GM12878 (cell line): Measurements from ENCODE around the gene MAPT. TPM values are rescaled to one million over a fixed set of nuclear protein-coding genes. Genes with fewer than 3 reads are reported as not detected.

Source experiments
- ATAC-seq: fragments of 200-7000 bp; cut with Tn5 transposase; 3 replicates; pipeline ENCODE4 v1.9.1; 2020; ENCODE audit warnings: mild to moderate bottlenecking, moderate library complexity
- BruUV-seq: library from RNA; stranded (reverse); fragments of 400-500 nt; replicated peaks from 2 replicates; lab custom pipeline; 2021; lab: Mats Ljungman, UMichigan
- CTCF ChIA-PET: fragments of 300-600 bp; sonication (Branson Sonifier 250); formaldehyde crosslinking; extraction: SDS; loops from one replicate; lab custom pipeline; 2021; ENCODE audit warnings: inconsistent platforms; lab: Yijun Ruan, JAX
- POLR2A ChIA-PET: fragments of 350-600 bp; formaldehyde crosslinking; extraction: SDS; loops from one replicate; lab custom pipeline; 2021; ENCODE audit warnings: inconsistent platforms; lab: Charles Lee
- RAD21 ChIA-PET: fragments of 300-600 bp; sonication (Branson Sonifier 250); formaldehyde crosslinking; loops from one replicate; lab custom pipeline; 2023; ENCODE audit warnings: antibody characterized with exemption; ENCODE audit not compliant: unreplicated experiment; lab: Charles Lee
- SMC1A ChIA-PET: fragments of 300-600 bp; sonication (Branson Sonifier 250); formaldehyde crosslinking; loops from one replicate; lab custom pipeline; 2023; ENCODE audit not compliant: unreplicated experiment, uncharacterized antibody; lab: Charles Lee
- DNase-seq: peaks from one replicate; pipeline ENCODE4 v3.0.0-alpha.2; 2011; ENCODE audit warnings: low read depth, low spot score
- FAIRE-seq: peaks from 3 replicates; lab custom pipeline; 2011; peaks lifted over from hg19 to GRCh38; lab: Jason Lieb, UNC
- H2AFZ ChIP-seq: 2 replicates; pipeline ENCODE4 v1.6.0; 2011; ENCODE audit warnings: low read depth, low read length, control low read depth; ENCODE audit not compliant: control insufficient read depth
- H3K27ac ChIP-seq: 2 replicates; pipeline ENCODE4 v1.5.1; 2011; ENCODE audit warnings: control low read depth; ENCODE audit not compliant: control insufficient read depth, insufficient read depth
- H3K27me3 ChIP-seq, 2 experiments: replicated peaks in 1 of 2; 2 replicates each; pipeline versions ENCODE4 v1.6.0 to v1.6.1; 2011; ENCODE audit warnings: low read length in 1 of 2; ENCODE audit not compliant: control insufficient read depth in 2 of 2, insufficient read depth in 2 of 2
- H3K36me3 ChIP-seq, 2 experiments: 2 replicates each; pipeline ENCODE4 v1.5.1; 2011; ENCODE audit warnings: low read length in 1 of 2; ENCODE audit not compliant: control insufficient read depth in 2 of 2, insufficient read depth in 2 of 2
- H3K4me1 ChIP-seq: 2 replicates; pipeline ENCODE4 v1.6.1; 2011; ENCODE audit warnings: mild to moderate bottlenecking, low read length, moderate library complexity, mixed read lengths; ENCODE audit not compliant: control insufficient read depth, insufficient read depth
- H3K4me2 ChIP-seq: 2 replicates; pipeline ENCODE4 v1.6.0; 2011; ENCODE audit warnings: control low read depth; ENCODE audit not compliant: control insufficient read depth, insufficient read depth
- H3K4me3 ChIP-seq: fragments of 200-600 bp; sonication (generic); 2 replicates; pipeline ENCODE4 v1.5.1; 2016
- H3K79me2 ChIP-seq: 2 replicates; pipeline ENCODE4 v1.6.0; 2011; ENCODE audit warnings: low read length; ENCODE audit not compliant: control insufficient read depth, insufficient read depth
- H3K9ac ChIP-seq: 2 replicates; pipeline ENCODE4 v1.8.0; 2011; ENCODE audit warnings: low read length, control low read depth, mixed read lengths; ENCODE audit not compliant: control insufficient read depth, insufficient read depth
- H3K9me3 ChIP-seq: replicated peaks from 3 replicates; pipeline ENCODE4 v1.5.1; 2011; ENCODE audit warnings: mild to moderate bottlenecking, low read length; ENCODE audit not compliant: control insufficient read depth, insufficient read depth
- H4K20me1 ChIP-seq: 2 replicates; pipeline ENCODE4 v1.6.0; 2011; ENCODE audit not compliant: control insufficient read depth, insufficient read depth
- CHD2 ChIP-seq: IDR thresholded peaks from 2 replicates; pipeline ENCODE4 v1.6.1; 2011; ENCODE audit warnings: low read depth, low read length, improper control_type of control experiment, borderline replicate concordance
- EGR1 ChIP-seq, 2 experiments: IDR thresholded peaks; 1 replicate in 1 of 2; 2 replicates in 1 of 2; pipeline ENCODE4 v1.6.1; 2011 to 2012; ENCODE audit warnings: low read depth in 2 of 2, low read length in 2 of 2, borderline replicate concordance in 1 of 2, mild to moderate bottlenecking in 1 of 2, moderate library complexity in 1 of 2
- HDAC2 ChIP-seq: fragments of 200-600 bp; sonication (generic); IDR thresholded peaks from 2 replicates; pipeline ENCODE4 v1.6.1; 2017
- WGBS: methylation state at CpG from one replicate; pipeline ENCODE4 v1.1.6; 2016; ENCODE audit warnings: low lambda C conversion rate; ENCODE audit not compliant: insufficient replicate concordance, insufficient coverage; ENCODE audit errors: missing lambda C conversion rate; 5-methylcytosine and 5-hydroxymethylcytosine counted together
- in situ Hi-C: fragments of 300-500 bp; cut with MboI; formaldehyde crosslinking; loops from 9 replicates; pipeline ENCODE4 v1.14.3; 2018; ENCODE audit warnings: mixed read lengths
- intact Hi-C: fragments of 100-400 bp; cut with micrococcal nuclease; formaldehyde crosslinking; loops from one replicate; pipeline ENCODE4 v1.14.2; 2022; ENCODE audit not compliant: unreplicated experiment
- polyA plus RNA-seq, 11 experiments: library from polyadenylated mRNA; depleted of rRNA in 4 of 11; unstranded in 6 of 11; stranded (reverse) in 5 of 11; fragments of >200 nt; fragmentation: Nextera tagmentation in 4 of 11; fragmentation: Illumina TruSeq in 1 of 11; extraction: Ambion mirVana in 4 of 11; extraction: Trizol in 1 of 11; gene quantifications; 1 replicate in 1 of 11; 2 replicates in 10 of 11; pipeline versions ENCODE4 v1.2.1 to v1.2.3, GENCODE V29; 2011 to 2016; ENCODE audit warnings: inconsistent platforms in 2 of 11, missing spikeins in 2 of 11, low read depth in 1 of 11
- total RNA-seq, 4 experiments: library from RNA; depleted of rRNA in 3 of 4; stranded (reverse); fragments of >200 nt in 3 of 4; fragmentation: Illumina TruSeq in 1 of 4; extraction: Trizol in 1 of 4; gene quantifications; 2 replicates each; pipeline versions ENCODE4 v1.2.1 to v1.2.3, GENCODE V29; 2013 to 2021
- TF ChIP-seq, protein P1 (sequence below): fragments of 450-650 bp; IDR thresholded peaks from 2 replicates; pipeline ENCODE4 v1.6.1; 2017; ENCODE audit warnings: mild to moderate bottlenecking, low read depth, inconsistent platforms; ENCODE audit not compliant: poor library complexity, severe bottlenecking

The MAPT gene
- total and polyA plus RNA-seq, 10 of the 15 experiments (the other 5 are each of a cell fraction or from before 2014, with no cell fraction given): under 0.01 to 0.05 (median 0.03) TPM; not detected in 7

DNA sequence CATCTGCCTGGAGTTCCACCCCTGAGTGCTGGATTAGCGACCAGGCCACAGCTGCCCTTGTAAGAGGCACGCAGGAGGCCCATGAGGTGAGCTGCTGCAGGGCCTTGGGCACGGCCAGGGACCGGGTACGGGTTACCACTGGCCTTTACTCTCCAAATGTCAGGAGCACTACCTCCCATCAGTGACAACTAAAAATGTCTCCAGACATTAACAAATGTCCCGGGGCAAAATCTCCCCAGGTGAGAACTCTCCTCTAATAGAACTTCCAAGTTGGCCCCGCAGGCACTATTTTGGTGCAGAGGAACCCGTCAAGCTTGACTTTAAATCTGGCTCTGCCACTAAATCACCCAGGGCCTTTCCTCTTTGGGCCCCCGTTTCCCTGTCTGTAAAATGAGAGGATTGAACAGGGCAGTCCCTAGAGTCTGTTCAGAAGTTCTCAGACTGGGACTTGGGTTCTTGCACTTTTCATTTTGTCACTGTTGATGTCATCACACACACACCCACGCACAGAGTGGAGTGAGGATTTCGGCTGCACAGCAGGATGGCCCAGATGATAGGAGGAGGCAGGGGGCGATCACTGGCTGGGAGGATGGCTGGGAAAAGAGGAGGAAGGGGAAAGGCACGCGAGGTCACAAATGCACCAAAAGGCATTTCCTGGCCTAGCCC lies 24.5 kb upstream of the MAPT start:
- in situ Hi-C loops: no loop called here
- intact Hi-C loops: no loop called here
- BruUV-seq: no TSS peak

More for the DNA sequence above, 24.5 kb upstream of the MAPT start:
- no peaks in the 10 kb centered on the region for H3K36me3 ChIP-seq
- CTCF ChIA-PET: no interaction called here
- H3K27me3 ChIP-seq: peaks cover 0 to 3% of the 10 kb centered on the region in 2 experiments; a peak in 3 of 4 replicates
- no peak overlapping the region for H3K9ac ChIP-seq
- SMC1A ChIA-PET: no interaction called here
- no peak overlapping the region for H3K4me2 ChIP-seq
- H2AFZ ChIP-seq: no peak overlapping the region
- 33% methylated on average over 14 of the region's 14 CpGs for WGBS
- H3K4me1 ChIP-seq: no peaks in the 10 kb centered on the region
- POLR2A ChIA-PET: no interaction called here
- no peaks in the 10 kb centered on the region for H4K20me1 ChIP-seq
- RAD21 ChIA-PET: no interaction called here
- FAIRE-seq (no peak), ATAC-seq (no peak), DNase-seq (no peak)
- no peaks in the 10 kb centered on the region for H3K79me2 ChIP-seq
- H3K4me3 ChIP-seq: no peak overlapping the region
- H3K27ac ChIP-seq: no peak overlapping the region
- H3K9me3 ChIP-seq: no peaks in the 10 kb centered on the region
- TF ChIP-seq, protein P1, sequence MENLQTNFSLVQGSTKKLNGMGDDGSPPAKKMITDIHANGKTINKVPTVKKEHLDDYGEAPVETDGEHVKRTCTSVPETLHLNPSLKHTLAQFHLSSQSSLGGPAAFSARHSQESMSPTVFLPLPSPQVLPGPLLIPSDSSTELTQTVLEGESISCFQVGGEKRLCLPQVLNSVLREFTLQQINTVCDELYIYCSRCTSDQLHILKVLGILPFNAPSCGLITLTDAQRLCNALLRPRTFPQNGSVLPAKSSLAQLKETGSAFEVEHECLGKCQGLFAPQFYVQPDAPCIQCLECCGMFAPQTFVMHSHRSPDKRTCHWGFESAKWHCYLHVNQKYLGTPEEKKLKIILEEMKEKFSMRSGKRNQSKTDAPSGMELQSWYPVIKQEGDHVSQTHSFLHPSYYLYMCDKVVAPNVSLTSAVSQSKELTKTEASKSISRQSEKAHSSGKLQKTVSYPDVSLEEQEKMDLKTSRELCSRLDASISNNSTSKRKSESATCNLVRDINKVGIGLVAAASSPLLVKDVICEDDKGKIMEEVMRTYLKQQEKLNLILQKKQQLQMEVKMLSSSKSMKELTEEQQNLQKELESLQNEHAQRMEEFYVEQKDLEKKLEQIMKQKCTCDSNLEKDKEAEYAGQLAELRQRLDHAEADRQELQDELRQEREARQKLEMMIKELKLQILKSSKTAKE: no peak
- TF ChIP-seq HDAC2: no peak
- TF ChIP-seq EGR1 (IDR thresholded peaks at IDR 0.05; ENCODE audit: borderline replicate concordance in 1 of 2, low read depth in 2 of 2, low read length in 2 of 2): 0 out of 3 replicates have a peak, but pooled peaks of 1 of the 2 experiments have one; percentile 23
- no peak for TF ChIP-seq CHD2
